HG03378 (cell line): ENCODE measurements around the gene MFSD6.
"Not testable (repeated sequence)": the region's sequence is repeated elsewhere in the genome, so short reads cannot be mapped to it uniquely, and the experiment has no call there.

Experiments
- ATAC-seq: cut with Tn5 transposase; IDR thresholded peaks from one replicate; pipeline ENCODE4 v1.9.1; 2021; ENCODE audit warnings: mild to moderate bottlenecking, moderate library complexity; ENCODE audit not compliant: unreplicated experiment

Gene MFSD6

GRCh38 chr2:190405070-190405469, 3.1 kb upstream of the MFSD6 start:
- ATAC-seq = no peak

GRCh38 chr2:190405995-190406394, 2.2 kb upstream of the MFSD6 start:
- no peak for ATAC-seq

GRCh38 chr2:190406805-190407204, 1.4 kb upstream of the MFSD6 start:
- no peak for ATAC-seq

- ATAC-seq = no peak
Measured at GRCh38 chr2:190407246-190407661, 901 bp upstream of the MFSD6 start.

- ATAC-seq = peak; percentile 66
Measured at GRCh38 chr2:190408538-190409271, 550 bp downstream of the MFSD6 start.

- ATAC-seq = no peak
Measured at GRCh38 chr2:190409616-190410015, 1.5 kb downstream of the MFSD6 start.

- no peak for ATAC-seq
Measured at GRCh38 chr2:190410166-190410565, 2.0 kb downstream of the MFSD6 start.

- no peak for ATAC-seq
Measured at GRCh38 chr2:190412966-190413365, 4.8 kb downstream of the MFSD6 start.

GRCh38 chr2:190413421-190413820, 5.3 kb downstream of the MFSD6 start:
- ATAC-seq = no peak

- ATAC-seq = no peak
Measured at GRCh38 chr2:190415251-190415650, 7.1 kb downstream of the MFSD6 start.

GRCh38 chr2:190415794-190416775, 7.9 kb downstream of the MFSD6 start:
- peak; percentile 67 for ATAC-seq

GRCh38 chr2:190417045-190417842, 9.1 kb downstream of the MFSD6 start:
- no peak for ATAC-seq

GRCh38 chr2:190418727-190419126, 10.6 kb downstream of the MFSD6 start:
- ATAC-seq = no peak

GRCh38 chr2:190420801-190421200, 12.6 kb downstream of the MFSD6 start:
- ATAC-seq = no peak

GRCh38 chr2:190425221-190425866, 17.2 kb downstream of the MFSD6 start:
- ATAC-seq = no peak

GRCh38 chr2:190425883-190426658, 17.9 kb downstream of the MFSD6 start:
- ATAC-seq = no peak

GRCh38 chr2:190430866-190431265, 22.7 kb downstream of the MFSD6 start:
- ATAC-seq = not testable (repeated sequence)

- no peak for ATAC-seq
Measured at GRCh38 chr2:190431907-190432306, 23.8 kb downstream of the MFSD6 start.

GRCh38 chr2:190432567-190433231, 24.5 kb downstream of the MFSD6 start:
- ATAC-seq = no peak
